IMR-90 (cell line): ENCODE data around the gene OR2C1. TPM values are rescaled to one million over a fixed set of nuclear protein-coding genes. Genes with fewer than 3 reads are reported as not detected.

ENCODE experiments used
- ATAC-seq: fragments of 200-7000 bp; cut with Tn5 transposase; 2 replicates; pipeline ENCODE4 v1.9.1; 2020; ENCODE audit warnings: low read depth, mild to moderate bottlenecking, moderate library complexity
- BruUV-seq: library from RNA; stranded (reverse); fragments of 400-500 nt; replicated peaks from 2 replicates; lab custom pipeline; 2021; lab: Mats Ljungman, UMichigan
- CTCF ChIA-PET: fragments of 300-600 bp; formaldehyde crosslinking; extraction: SDS; loops from one replicate; lab custom pipeline; 2021; ENCODE audit warnings: antibody characterized with exemption; lab: Yijun Ruan, JAX
- POLR2A ChIA-PET: fragments of 300-600 bp; sonication (Branson Sonifier 250); formaldehyde crosslinking; loops from one replicate; lab custom pipeline; 2022; ENCODE audit warnings: antibody characterized with exemption; ENCODE audit not compliant: unreplicated experiment; lab: Charles Lee
- DNase-seq: peaks from one replicate; pipeline ENCODE4 v3.0.0; 2013
- H2AFZ ChIP-seq: replicated peaks from 2 replicates; pipeline ENCODE3; 2013; ENCODE audit warnings: low read length, mild to moderate bottlenecking; ENCODE audit not compliant: poor library complexity
- H2AK5ac ChIP-seq: 2 replicates; pipeline ENCODE4 v1.6.1; 2013; ENCODE audit warnings: low read depth, low read length, inconsistent platforms
- H2AK9ac ChIP-seq: replicated peaks from 2 replicates; pipeline ENCODE3; 2013; ENCODE audit warnings: mild to moderate bottlenecking, low read depth, low read length, moderate library complexity; ENCODE audit not compliant: poor library complexity
- H2BK120ac ChIP-seq: 2 replicates; pipeline ENCODE4 v1.6.1; 2013; ENCODE audit warnings: low read depth, low read length, inconsistent platforms
- H2BK15ac ChIP-seq: 3 replicates; pipeline ENCODE4 v1.6.1; 2013; ENCODE audit warnings: low read depth, low read length, inconsistent platforms
- H2BK20ac ChIP-seq: 2 replicates; pipeline ENCODE4 v1.6.1; 2013; ENCODE audit warnings: low read depth, mild to moderate bottlenecking, inconsistent platforms, low read length, moderate library complexity
- H2BK5ac ChIP-seq: 2 replicates; pipeline ENCODE4 v1.6.1; 2013; ENCODE audit warnings: mild to moderate bottlenecking, low read depth, low read length, inconsistent platforms; ENCODE audit not compliant: poor library complexity, severe bottlenecking
- H3K14ac ChIP-seq: replicated peaks from 2 replicates; pipeline ENCODE4 v1.6.1; 2013; ENCODE audit warnings: low read depth, low read length, inconsistent platforms
- H3K18ac ChIP-seq: 2 replicates; pipeline ENCODE4 v1.6.1; 2013; ENCODE audit warnings: low read depth, low read length, control low read depth
- H3K23ac ChIP-seq: 2 replicates; pipeline ENCODE4 v1.6.1; 2013; ENCODE audit warnings: low read depth, low read length, inconsistent platforms
- H3K27ac ChIP-seq: 2 replicates; pipeline ENCODE4 v1.5.1; 2013; ENCODE audit warnings: mild to moderate bottlenecking, control low read depth, low read length; ENCODE audit not compliant: insufficient read depth
- H3K27me3 ChIP-seq: 2 replicates; pipeline ENCODE4 v1.6.1; 2013; ENCODE audit warnings: low read length; ENCODE audit not compliant: control insufficient read depth, insufficient read depth
- H3K36me3 ChIP-seq: 2 replicates; pipeline ENCODE4 v1.6.1; 2013; ENCODE audit warnings: low read length, mixed read lengths; ENCODE audit not compliant: control insufficient read depth, insufficient read depth
- H3K4ac ChIP-seq: 2 replicates; pipeline ENCODE4 v1.6.1; 2013; ENCODE audit warnings: low read depth, low read length, inconsistent platforms
- H3K4me1 ChIP-seq: 2 replicates; pipeline ENCODE4 v1.6.1; 2013; ENCODE audit warnings: low read length, mixed read lengths; ENCODE audit not compliant: control insufficient read depth, insufficient read depth
- H3K4me2 ChIP-seq: 2 replicates; pipeline ENCODE4 v1.6.1; 2013; ENCODE audit warnings: low read depth, mild to moderate bottlenecking, control low read depth, low read length, moderate library complexity
- H3K4me3 ChIP-seq: 2 replicates; pipeline ENCODE4 v1.5.1; 2013; ENCODE audit warnings: low read depth, mild to moderate bottlenecking, control low read depth, low read length, moderate library complexity; ENCODE audit not compliant: insufficient read depth
- H3K56ac ChIP-seq: 2 replicates; pipeline ENCODE4 v1.6.1; 2013; ENCODE audit warnings: low read length, inconsistent platforms; ENCODE audit not compliant: insufficient read depth; ENCODE audit errors: extremely low read depth
- H3K79me1 ChIP-seq, 2 experiments: 2 replicates each; pipeline ENCODE4 v1.6.1; 2013; ENCODE audit warnings: low read length in 2 of 2, inconsistent platforms in 1 of 2, low read depth in 1 of 2
- H3K9ac ChIP-seq: 2 replicates; pipeline ENCODE4 v1.6.1; 2013; ENCODE audit warnings: low read depth, low read length, control low read depth
- H3K9me1 ChIP-seq: 2 replicates; pipeline ENCODE4 v1.6.1; 2013; ENCODE audit warnings: low read length, inconsistent platforms; ENCODE audit not compliant: insufficient read depth
- H3K9me3 ChIP-seq: 2 replicates; pipeline ENCODE4 v1.6.1; 2013; ENCODE audit warnings: low read length; ENCODE audit not compliant: control insufficient read depth, insufficient read depth
- H4K20me1 ChIP-seq: 2 replicates; pipeline ENCODE4 v1.6.1; 2013; ENCODE audit warnings: low read length, inconsistent platforms; ENCODE audit not compliant: insufficient read depth
- H4K5ac ChIP-seq: 2 replicates; pipeline ENCODE4 v1.6.1; 2013; ENCODE audit warnings: mild to moderate bottlenecking, low read depth, low read length, control low read depth
- H4K8ac ChIP-seq, 2 experiments: 2 replicates each; pipeline ENCODE4 v1.6.1; 2013; ENCODE audit warnings: low read depth in 2 of 2, low read length in 2 of 2, control low read depth in 1 of 2, inconsistent platforms in 1 of 2
- H4K91ac ChIP-seq: 2 replicates; pipeline ENCODE4 v1.6.1; 2013; ENCODE audit warnings: low read depth, low read length, inconsistent platforms; ENCODE audit not compliant: insufficient read depth
- BHLHE40 ChIP-seq: fragments of 150-350 bp; IDR thresholded peaks from 2 replicates; pipeline ENCODE4 v1.6.1; 2016; ENCODE audit warnings: mild to moderate bottlenecking, low read depth, low read length
- CEBPB ChIP-seq: IDR thresholded peaks from 2 replicates; pipeline ENCODE4 v1.6.1; 2012; ENCODE audit warnings: low read depth, low read length, improper control_type of control experiment
- CHD1 ChIP-seq: IDR thresholded peaks from 2 replicates; pipeline ENCODE4 v1.6.1; 2012; ENCODE audit warnings: low read depth, low read length, improper control_type of control experiment
- FOS ChIP-seq: fragments of 150-350 bp; IDR thresholded peaks from 2 replicates; pipeline ENCODE4 v1.6.1; 2016; ENCODE audit warnings: low read depth, low read length
- MAFK ChIP-seq: IDR thresholded peaks from 2 replicates; pipeline ENCODE4 v1.6.1; 2012; ENCODE audit warnings: low read depth, low read length, improper control_type of control experiment
- MAZ ChIP-seq: IDR thresholded peaks from 2 replicates; pipeline ENCODE4 v1.6.1; 2012; ENCODE audit warnings: low read depth, mild to moderate bottlenecking, low read length, improper control_type of control experiment, moderate library complexity, borderline replicate concordance
- MXI1 ChIP-seq: IDR thresholded peaks from 2 replicates; pipeline ENCODE4 v1.6.1; 2012; ENCODE audit warnings: low read depth, mild to moderate bottlenecking, low read length, moderate library complexity, borderline replicate concordance
- NFE2L2 ChIP-seq: fragments of 150-350 bp; IDR thresholded peaks from 2 replicates; pipeline ENCODE4 v1.6.1; 2016; ENCODE audit warnings: low read depth, mild to moderate bottlenecking, low read length
- POLR2A ChIP-seq: IDR thresholded peaks from 2 replicates; pipeline ENCODE4 v1.6.1; 2012; ENCODE audit warnings: mild to moderate bottlenecking, low read depth, low read length
- RAD21 ChIP-seq: IDR thresholded peaks from 2 replicates; pipeline ENCODE4 v1.6.1; 2012; ENCODE audit warnings: low read length, improper control_type of control experiment
- RCOR1 ChIP-seq: IDR thresholded peaks from 2 replicates; pipeline ENCODE4 v1.6.1; 2012; ENCODE audit warnings: mild to moderate bottlenecking, low read length, improper control_type of control experiment; ENCODE audit not compliant: insufficient replicate concordance
- RFX5 ChIP-seq: IDR thresholded peaks from 2 replicates; pipeline ENCODE4 v1.8.0; 2012; ENCODE audit warnings: low read depth, mild to moderate bottlenecking, low read length, moderate library complexity
- SMC3 ChIP-seq: fragments of 150-350 bp; IDR thresholded peaks from 2 replicates; pipeline ENCODE4 v1.6.1; 2016; ENCODE audit warnings: low read depth, mild to moderate bottlenecking, antibody characterized with exemption, low read length, moderate library complexity
- WGBS, 2 experiments: methylation state at CpG; one replicate each; pipeline versions ENCODE4 v1.1.5 to v1.1.7; 2013; ENCODE audit warnings: missing lambda C conversion rate in 2 of 2; ENCODE audit not compliant: insufficient read length in 1 of 2; ENCODE audit errors: extremely low coverage in 2 of 2; 5-methylcytosine and 5-hydroxymethylcytosine counted together
- dilution Hi-C: fragments of 300-500 bp; cut with HindIII; formaldehyde crosslinking; loops from one replicate; pipeline ENCODE4 v1.14.3; 2018; ENCODE audit warnings: low sequenced_read_pairs; ENCODE audit not compliant: unreplicated experiment
- in situ Hi-C: fragments of 300-500 bp; cut with MboI; formaldehyde crosslinking; loops from 3 replicates; pipeline ENCODE4 v1.14.3; 2019; ENCODE audit warnings: low sequenced_read_pairs, inconsistent platforms, mixed read lengths
- intact Hi-C: fragments of 100-400 bp; cut with micrococcal nuclease; formaldehyde crosslinking; loops from 2 replicates; pipeline ENCODE4 v1.10.0; 2022
- polyA plus RNA-seq, 3 experiments: library from polyadenylated mRNA; depleted of rRNA; stranded (reverse); fragments of >200 nt; gene quantifications; 2 replicates each; pipeline ENCODE4 v1.2.3, GENCODE V29; 2012; ENCODE audit warnings: low replicate concordance in 1 of 3
- total RNA-seq: library from RNA; depleted of rRNA; stranded (reverse); fragments of >200 nt; gene quantifications from 2 replicates; pipeline ENCODE4 v1.2.3, GENCODE V29; 2012
- TF ChIP-seq, protein P1 (sequence below): fragments of 150-350 bp; IDR thresholded peaks from 2 replicates; pipeline ENCODE4 v1.6.1; 2016; ENCODE audit warnings: low read depth, mild to moderate bottlenecking, low read length, moderate library complexity, borderline replicate concordance
- TF ChIP-seq, protein P2 (sequence below): fragments of 150-350 bp; IDR thresholded peaks from 2 replicates; pipeline ENCODE4 v1.6.1; 2017; ENCODE audit warnings: mild to moderate bottlenecking, antibody characterized with exemption, low read length, low read depth
- TF ChIP-seq, protein P3 (sequence below): conservative IDR thresholded peaks from 2 replicates; pipeline ENCODE4 v1.5.1; 2012; ENCODE audit warnings: mild to moderate bottlenecking, low read depth, low read length, improper control_type of control experiment

OR2C1 gene
- total and polyA plus RNA-seq, 2 of the 4 experiments (the other 2 are of a cell fraction), result under 0.01 to 0.05 TPM

DNA sequence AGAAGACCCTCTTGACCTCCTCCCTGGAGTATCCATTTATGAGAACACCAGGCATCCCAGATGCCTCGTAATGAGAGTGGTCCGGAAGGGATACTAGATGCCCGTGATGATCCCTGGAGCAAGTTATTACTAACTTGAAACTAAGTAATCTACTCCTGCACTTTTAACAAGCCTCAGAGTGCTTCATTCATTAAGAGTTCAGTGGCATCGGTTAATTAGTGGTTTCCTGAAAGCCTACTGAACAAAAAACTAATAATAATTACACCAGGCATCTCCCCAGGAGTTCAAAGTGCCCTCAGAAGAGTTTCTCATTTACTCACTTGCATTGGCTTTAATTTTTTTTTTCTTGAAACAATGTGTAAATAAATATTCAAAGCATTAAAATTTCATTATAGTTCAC lies 28.2 kb upstream of the OR2C1 start:
- no peaks in the 10 kb centered on the region for H3K27me3 ChIP-seq
- no peaks in the 10 kb centered on the region for H4K20me1 ChIP-seq
- no peak overlapping the region for H2BK15ac ChIP-seq
- no peak overlapping the region for H3K9ac ChIP-seq
- H2BK120ac ChIP-seq, result no peak overlapping the region
- no peaks in the 10 kb centered on the region for H3K36me3 ChIP-seq
- no peak overlapping the region for H3K18ac ChIP-seq
- POLR2A ChIA-PET, result no interaction called here
- no peak overlapping the region for H4K91ac ChIP-seq
- H3K4me2 ChIP-seq, result no peak overlapping the region
- no peaks in the 10 kb centered on the region for H3K9me1 ChIP-seq
- in situ Hi-C loops (no loop called here), dilution Hi-C loops (no loop called here), intact Hi-C loops (no loop called here)
- DNase-seq (no peak), ATAC-seq (no peak)
- CTCF ChIA-PET, result no interaction called here
- no peak overlapping the region for H3K23ac ChIP-seq
- H2AK5ac ChIP-seq, result no peak overlapping the region
- H2AFZ ChIP-seq, result no peak overlapping the region
- no CpG with 5 or more reads among the region's 4 CpGs for WGBS, 2 experiments
- no peak overlapping the region for H2BK20ac ChIP-seq
- H2AK9ac ChIP-seq, result no peak overlapping the region
- H3K4ac ChIP-seq, result no peak overlapping the region
- H3K14ac ChIP-seq, result no peak overlapping the region
- H3K79me1 ChIP-seq, result no peaks in the 10 kb centered on the region
- no peak overlapping the region for H2BK5ac ChIP-seq
- no peak overlapping the region for H3K56ac ChIP-seq
- H3K4me3 ChIP-seq, result no peak overlapping the region
- H4K8ac ChIP-seq, result no peak overlapping the region
- no peak for TF ChIP-seq RCOR1
- no peak for TF ChIP-seq MAZ
- TF ChIP-seq, protein P1, sequence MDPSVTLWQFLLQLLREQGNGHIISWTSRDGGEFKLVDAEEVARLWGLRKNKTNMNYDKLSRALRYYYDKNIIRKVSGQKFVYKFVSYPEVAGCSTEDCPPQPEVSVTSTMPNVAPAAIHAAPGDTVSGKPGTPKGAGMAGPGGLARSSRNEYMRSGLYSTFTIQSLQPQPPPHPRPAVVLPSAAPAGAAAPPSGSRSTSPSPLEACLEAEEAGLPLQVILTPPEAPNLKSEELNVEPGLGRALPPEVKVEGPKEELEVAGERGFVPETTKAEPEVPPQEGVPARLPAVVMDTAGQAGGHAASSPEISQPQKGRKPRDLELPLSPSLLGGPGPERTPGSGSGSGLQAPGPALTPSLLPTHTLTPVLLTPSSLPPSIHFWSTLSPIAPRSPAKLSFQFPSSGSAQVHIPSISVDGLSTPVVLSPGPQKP, result no peak
- TF ChIP-seq SMC3, result no peak
- no peak for TF ChIP-seq CEBPB
- no peak for TF ChIP-seq MXI1
- no peak for TF ChIP-seq RFX5
- TF ChIP-seq, protein P2, sequence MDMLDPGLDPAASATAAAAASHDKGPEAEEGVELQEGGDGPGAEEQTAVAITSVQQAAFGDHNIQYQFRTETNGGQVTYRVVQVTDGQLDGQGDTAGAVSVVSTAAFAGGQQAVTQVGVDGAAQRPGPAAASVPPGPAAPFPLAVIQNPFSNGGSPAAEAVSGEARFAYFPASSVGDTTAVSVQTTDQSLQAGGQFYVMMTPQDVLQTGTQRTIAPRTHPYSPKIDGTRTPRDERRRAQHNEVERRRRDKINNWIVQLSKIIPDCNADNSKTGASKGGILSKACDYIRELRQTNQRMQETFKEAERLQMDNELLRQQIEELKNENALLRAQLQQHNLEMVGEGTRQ, result no peak
- TF ChIP-seq, protein P3, sequence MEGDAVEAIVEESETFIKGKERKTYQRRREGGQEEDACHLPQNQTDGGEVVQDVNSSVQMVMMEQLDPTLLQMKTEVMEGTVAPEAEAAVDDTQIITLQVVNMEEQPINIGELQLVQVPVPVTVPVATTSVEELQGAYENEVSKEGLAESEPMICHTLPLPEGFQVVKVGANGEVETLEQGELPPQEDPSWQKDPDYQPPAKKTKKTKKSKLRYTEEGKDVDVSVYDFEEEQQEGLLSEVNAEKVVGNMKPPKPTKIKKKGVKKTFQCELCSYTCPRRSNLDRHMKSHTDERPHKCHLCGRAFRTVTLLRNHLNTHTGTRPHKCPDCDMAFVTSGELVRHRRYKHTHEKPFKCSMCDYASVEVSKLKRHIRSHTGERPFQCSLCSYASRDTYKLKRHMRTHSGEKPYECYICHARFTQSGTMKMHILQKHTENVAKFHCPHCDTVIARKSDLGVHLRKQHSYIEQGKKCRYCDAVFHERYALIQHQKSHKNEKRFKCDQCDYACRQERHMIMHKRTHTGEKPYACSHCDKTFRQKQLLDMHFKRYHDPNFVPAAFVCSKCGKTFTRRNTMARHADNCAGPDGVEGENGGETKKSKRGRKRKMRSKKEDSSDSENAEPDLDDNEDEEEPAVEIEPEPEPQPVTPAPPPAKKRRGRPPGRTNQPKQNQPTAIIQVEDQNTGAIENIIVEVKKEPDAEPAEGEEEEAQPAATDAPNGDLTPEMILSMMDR, result no peak
- TF ChIP-seq RAD21, result no peak
- no peak for TF ChIP-seq CHD1
- TF ChIP-seq BHLHE40, result no peak
- TF ChIP-seq POLR2A, result no peak
- no peak for TF ChIP-seq MAFK
- no peak for TF ChIP-seq FOS
- TF ChIP-seq NFE2L2, result no peak
- no peak overlapping the region for H3K27ac ChIP-seq
- BruUV-seq, result no TSS peak
- peaks cover 10% of the 10 kb centered on the region for H3K9me3 ChIP-seq
- no peak overlapping the region for H4K5ac ChIP-seq
- H3K4me1 ChIP-seq, result no peaks in the 10 kb centered on the region
